Fibroblast of skin of left quadriceps (primary cell): ENCODE results near the gene MLN.

Experiments used
- DNase-seq, 2 experiments: peaks; one replicate each; pipeline ENCODE4 v3.0.0-alpha.2; 2013; ENCODE audit warnings: low read depth in 2 of 2

MLN gene

DNA sequence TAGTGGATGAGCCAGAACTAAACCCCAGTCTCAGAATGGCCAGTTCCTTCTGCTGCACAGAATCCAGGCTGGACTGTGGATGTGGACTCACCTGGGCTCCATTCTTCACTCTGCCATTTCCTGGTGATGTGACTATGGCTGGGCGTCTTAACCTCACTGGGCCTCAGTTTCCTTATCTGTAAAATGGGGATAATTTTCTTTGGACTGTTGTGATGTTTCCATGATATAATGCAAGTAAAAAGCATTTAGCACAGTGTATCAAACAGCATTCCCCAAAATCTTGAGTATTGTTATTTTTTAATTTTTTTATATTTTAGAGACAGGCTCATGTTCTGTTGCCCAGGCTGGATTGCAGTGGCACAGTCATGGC lies 51.2 kb downstream of the MLN start:
- no peak for DNase-seq

DNA sequence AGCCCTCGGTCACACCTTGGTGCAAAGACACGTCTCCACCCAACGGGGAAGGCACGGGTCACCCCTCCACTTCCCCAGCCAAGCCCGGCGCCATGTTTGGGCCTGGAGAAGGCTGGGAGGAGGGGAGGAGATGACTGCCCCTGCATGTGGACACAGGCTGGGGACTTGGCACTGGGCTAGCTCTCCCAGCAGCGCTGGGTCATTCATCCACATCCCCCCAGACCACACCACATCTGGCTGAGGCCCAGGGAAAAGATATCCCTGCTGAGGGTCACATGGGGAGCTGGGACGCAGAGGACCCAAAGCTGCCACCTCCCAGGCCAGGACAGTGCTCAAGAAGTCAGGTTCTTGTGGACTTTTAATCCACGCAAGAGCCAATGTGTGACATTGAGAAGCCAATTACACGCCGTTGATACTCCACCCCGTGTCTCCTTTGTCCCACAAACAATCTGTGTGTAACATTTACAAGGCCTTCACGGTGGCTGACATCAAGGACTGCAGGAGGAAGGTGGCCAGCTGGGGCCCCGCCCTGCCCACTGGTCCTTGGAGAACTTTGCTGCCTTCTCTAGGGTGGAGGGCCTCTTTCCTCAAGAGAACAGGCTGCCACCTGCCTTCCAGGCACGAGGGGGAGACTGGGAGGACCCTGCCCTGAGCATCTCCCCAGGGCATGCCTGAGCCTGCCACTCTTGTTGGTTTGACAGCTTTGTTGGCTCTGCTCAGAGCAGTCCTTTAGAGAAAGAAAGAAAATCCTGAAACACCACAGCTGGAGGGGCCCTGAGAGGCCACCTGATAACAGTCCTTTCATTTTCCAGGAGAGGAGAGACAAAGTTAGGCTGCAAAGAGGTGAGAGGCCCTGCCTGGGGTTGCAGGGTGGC lies 51.8 kb downstream of the MLN start:
- DNase-seq: no peak

DNA sequence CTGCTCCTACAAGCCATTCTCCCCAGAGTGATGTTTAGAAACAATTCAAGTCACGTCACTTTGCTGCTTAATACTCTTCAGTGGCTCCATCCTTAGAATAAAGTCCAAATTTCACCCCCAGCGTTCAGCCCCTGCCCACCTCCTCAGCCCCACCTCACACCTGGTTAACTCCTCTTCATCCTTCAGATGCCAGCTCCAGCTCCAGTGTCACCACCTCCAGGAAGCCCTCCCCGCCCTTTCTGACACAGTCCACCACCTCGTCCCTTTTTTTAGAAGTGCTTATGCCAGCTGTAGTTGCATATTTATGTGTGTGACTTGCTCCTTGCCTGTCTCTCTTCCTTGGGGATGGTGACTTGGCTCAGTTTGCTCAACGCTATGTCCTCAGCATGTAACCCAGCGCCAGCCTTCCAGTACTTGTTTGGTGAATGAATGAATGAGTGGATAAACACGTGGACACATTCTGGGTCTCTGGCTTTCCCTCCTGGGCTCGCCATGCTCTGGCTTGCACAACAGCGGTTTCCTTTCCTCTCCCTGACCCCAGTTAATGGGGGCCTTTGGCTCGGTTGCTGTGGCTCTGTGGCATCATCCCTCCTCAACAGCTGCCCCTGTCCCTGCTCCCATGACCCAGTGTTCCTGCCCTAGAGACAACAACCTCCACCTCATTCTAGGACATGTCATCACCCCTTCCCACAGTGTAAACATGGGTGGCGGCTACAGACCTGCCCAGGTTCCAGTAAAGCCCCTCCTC lies 53.4 kb downstream of the MLN start:
- no peak for DNase-seq

DNA sequence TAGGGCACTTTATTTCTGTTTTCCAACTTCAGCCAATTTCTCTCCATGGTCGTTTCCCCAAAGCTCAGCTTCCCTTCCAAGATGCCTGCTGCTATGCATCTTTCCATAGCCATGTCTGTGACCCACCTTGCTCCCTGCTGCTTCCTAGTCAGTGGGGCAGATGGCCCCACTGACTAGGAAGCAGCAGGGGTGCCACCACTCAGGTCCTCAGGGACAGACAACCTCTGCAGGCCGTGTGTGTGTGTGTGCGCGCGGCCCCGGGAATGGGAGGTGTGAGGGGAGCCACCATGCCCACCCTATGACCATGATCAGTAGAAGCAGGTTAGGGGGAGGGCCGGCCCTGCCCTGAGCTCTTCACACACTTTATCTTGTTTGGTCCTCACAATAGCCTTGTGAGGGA lies 54.4 kb downstream of the MLN start:
- no peak for DNase-seq

DNA sequence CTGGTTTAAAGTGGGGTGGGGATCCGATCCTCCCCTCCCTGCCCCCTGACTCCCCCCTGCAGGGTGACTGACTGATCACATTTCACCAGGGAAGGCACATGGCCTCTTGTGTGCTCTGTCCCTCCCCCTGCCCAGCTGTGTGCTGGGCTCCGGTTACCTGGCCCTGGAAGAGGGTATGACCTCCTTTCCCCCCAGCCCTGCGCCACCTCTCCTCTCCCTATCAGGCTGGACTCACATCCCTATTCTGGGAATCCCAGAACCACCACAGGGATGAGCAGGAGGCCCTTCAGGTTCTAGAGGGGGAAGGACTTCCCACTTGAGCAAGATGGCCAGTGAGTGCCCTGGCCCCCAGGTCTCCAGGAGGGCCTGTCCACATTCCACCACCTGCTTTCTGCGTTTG lies 55.0 kb downstream of the MLN start:
- DNase-seq: no peak

DNA sequence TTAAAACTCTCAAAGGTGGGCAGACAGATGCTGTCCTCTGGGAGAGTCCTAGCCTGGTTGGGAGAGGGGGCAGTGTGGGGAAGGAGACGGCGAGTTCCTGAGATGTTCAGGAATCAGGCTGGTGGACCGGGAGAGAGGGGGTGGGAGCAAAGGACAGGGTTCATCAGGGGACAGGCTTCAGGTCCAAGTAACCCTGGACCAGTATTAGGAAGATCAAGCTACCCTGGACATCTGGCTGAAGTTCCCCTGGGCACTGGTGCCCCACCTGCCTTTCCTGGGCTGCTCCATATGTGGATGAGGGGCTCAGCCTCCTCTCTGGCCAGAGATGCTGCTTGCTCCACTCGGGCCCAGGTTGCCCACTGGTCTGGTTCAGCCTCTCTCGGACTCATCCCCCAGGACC lies 56.0 kb downstream of the MLN start:
- DNase-seq: no peak

DNA sequence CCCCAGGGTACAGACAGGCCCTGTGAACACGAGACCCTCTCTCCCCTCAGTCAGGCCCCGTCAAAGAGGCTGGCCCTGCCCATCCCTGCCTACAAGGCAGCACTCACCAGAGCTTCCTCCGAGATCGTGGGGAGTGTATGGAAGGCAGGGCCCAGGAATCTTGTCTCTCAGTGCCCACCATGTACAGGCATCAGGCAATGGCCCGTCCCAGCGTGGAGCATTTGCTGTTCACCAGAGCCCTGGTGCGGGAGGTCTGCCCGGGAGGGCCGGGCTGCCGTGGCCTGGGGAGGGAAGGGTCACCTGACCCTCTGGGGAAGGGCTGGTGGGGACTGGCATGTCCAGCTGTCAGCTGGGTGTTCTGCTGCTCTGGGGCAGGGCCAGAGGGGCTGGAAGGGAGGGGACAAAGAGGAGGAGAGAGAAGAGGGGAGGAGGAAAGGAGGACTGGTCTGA lies 57.1 kb downstream of the MLN start, which contains the start of gene IP6K3:
Gene IP6K3 (minus strand): TSS at position 255 of the 450 bp plus-strand sequence. CDS start 11,429 bp downstream, outside the sequence.
- no peak for DNase-seq

DNA sequence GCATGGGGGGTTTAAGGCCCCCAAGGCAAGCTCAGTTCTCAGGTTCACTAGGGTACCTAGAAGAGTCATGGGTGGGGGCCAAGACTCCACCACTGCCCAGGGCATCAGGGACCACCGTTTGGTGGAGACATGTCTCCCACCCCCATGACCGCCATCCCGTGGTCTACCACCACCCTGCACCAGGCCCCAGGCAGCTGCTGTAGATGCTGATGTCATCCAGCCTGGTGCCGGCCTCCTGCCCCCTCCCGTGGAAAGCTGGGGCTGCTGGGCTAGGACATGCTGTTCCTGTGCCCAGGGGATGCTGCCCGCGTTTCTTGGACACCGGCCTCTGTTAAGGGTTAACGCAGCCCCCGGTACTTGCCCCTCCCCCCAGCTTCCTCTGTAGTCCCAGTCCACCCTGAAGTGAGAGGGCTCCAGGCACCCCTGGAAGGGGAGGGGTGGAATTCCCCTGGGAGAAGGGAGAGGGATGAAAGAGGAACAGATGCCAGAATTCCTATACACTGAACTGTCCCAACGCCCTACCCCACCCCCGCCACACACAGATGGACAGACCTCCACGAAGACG lies 57.7 kb downstream of the MLN start:
- DNase-seq: no peak

DNA sequence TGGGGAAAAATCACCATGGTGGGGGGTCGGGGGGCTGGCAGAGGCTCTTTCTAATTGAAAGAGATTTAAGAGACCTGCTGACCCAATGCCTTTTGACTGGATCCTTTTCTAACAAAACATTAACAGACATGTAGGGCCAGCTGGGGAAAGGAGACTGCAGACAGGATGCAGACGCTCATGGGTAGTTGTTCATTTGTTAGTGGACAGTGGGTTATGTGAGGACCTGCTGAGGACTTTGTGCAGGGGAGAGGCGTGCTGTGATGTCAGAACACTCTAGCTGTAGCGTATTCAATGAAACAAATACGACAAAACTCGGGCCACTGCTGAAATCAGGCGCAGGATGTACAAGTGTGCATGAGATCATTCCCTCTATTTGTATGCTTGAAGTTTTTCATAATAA lies 58.3 kb downstream of the MLN start:
- no peak for DNase-seq

DNA sequence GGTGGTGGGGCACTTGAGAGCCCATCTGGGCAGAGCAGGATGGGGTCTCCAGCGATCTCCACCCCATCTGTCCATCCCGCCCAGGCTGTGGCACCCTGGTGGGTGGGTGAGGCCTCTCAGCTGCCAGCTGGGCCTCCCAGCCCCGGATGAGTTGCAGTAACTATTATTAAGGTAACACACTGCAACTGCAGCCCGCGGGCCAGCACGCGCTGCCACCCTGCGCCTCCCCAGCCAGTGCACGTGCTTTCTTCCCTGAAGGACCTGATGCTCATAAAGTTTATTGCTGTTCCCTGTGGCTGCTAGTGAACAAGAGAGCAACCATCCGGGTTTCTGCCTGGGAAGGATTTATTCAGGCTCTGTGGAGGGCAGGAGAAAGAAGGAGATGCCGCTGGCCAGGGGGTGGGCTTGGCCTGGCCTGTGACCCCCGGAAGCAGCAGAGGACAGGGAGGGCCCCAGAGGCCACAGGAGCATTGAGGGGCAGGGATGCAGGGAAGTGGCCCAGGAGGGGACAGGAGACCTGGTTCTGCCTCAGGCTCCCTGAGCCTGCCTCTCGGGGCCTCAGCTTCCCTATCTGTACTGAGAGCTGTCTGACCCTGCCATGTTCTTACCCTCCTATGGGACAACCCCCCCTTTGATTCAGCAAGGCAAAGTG lies 58.8 kb downstream of the MLN start:
- DNase-seq: no peak
